Dendritic cell treated with granulocyte-macrophage colony-stimulating factor and Interleukin-4, amounts not matched to agents 40 ng/mL and 50 ng/mL, for 4 days (primary cell): Measurements from ENCODE around the gene SEMA3D.

Source experiments
- H3K27ac Mint-ChIP-seq: one replicate; pipeline ENCODE4 v1.8.0; 2022; ENCODE audit warnings: mild to moderate bottlenecking, mixed read lengths
- H3K27me3 Mint-ChIP-seq: one replicate; pipeline ENCODE4 v1.8.0; 2022; ENCODE audit warnings: mild to moderate bottlenecking, mixed read lengths
- H3K36me3 Mint-ChIP-seq: one replicate; pipeline ENCODE4 v1.8.0; 2022; ENCODE audit warnings: low read depth, mixed read lengths
- H3K4me1 Mint-ChIP-seq: one replicate; pipeline ENCODE4 v1.8.0; 2022; ENCODE audit warnings: low read depth, mixed read lengths
- H3K4me3 Mint-ChIP-seq: one replicate; pipeline ENCODE4 v1.8.0; 2022; ENCODE audit warnings: mild to moderate bottlenecking, moderate library complexity, mixed read lengths
- H3K9me3 Mint-ChIP-seq: one replicate; pipeline ENCODE4 v1.8.0; 2022; ENCODE audit warnings: mixed read lengths
- intact Hi-C: fragments of 100-400 bp; cut with micrococcal nuclease; formaldehyde crosslinking; loops from one replicate; pipeline ENCODE4 v1.15.0; 2022

Gene SEMA3D

DNA sequence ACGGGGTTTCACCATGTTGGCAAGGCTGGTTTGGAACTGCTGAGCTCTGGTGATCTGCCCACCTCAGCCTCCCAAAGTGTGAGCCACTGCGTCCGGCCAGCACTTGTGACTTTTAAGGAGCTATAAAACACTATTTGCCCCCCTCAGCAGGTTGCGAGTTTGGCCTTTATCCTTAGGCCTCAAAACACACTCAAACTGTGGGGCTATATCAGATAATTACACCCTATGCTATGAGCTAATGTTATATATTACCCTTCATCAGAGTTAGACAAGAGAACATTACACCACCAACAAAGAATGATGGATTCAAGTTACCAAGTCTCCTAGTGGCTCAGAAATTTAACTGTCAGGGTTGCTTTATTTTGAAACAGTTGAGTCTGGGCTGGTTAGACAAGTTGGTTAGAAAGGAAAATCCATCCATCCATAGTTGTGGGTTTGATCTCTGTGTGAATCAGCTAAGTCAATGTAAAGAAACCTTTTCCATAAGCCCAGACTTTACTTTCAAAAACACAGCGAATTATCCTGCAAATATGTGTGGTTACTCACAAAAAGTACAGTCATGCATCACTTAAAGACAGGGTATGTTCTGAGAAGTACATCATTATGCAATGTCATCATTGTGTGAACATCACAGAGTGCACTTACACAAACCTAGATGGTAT is 115.8 kb downstream of the SEMA3D start:
- H3K4me1 Mint-ChIP-seq, result no peaks in the 10 kb centered on the region
- H3K27ac Mint-ChIP-seq, result no peak overlapping the region
- H3K36me3 Mint-ChIP-seq, result no peaks in the 10 kb centered on the region
- H3K9me3 Mint-ChIP-seq, result no peaks in the 10 kb centered on the region
- peaks cover 2% of the 10 kb centered on the region for H3K27me3 Mint-ChIP-seq
- no peak overlapping the region for H3K4me3 Mint-ChIP-seq
- intact Hi-C loops, result no loop called here

DNA sequence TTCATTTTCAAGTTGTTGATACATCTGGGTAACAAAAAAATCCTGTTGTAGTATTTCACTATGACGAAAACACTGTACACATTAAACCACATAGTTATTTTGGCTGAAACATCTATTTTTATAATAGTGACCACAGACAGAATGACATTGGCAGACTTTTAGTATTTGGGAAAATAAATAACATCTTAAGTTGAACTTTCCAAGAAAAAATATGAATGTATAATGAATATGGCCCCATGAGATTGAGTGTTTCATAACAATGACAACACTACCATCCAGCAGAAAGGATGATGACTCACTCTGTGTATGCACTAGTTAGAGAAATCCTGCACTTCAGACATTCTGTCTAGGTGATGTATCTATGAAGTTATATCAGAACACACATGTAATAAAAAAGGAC is 118.1 kb downstream of the SEMA3D start:
- Mint-ChIP-seq H3K27me3 (peaks cover 2% of the 10 kb centered on the region), H3K27ac (no peak overlapping the region), H3K9me3 (no peaks in the 10 kb centered on the region), H3K4me1 (no peaks in the 10 kb centered on the region), H3K4me3 (no peak overlapping the region), H3K36me3 (no peaks in the 10 kb centered on the region)
- intact Hi-C loops, result no loop called here

DNA sequence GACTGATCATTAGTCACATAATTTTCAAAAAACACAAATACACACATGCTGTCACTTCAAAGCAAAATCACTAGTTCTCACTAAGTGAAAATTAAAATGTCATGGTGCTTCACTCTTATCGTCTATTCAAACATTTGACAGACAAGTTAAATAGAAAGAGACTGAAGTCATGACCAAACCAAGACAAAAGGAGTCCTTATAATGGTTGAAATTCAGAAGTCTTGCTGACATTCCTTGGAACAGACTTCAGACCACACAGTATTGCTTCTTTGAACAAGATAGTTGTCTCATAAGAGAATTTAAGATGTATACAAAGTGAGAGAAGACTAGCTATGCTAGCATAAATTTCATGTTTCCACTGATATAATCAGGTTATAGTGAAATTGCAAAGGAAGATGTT is 119.5 kb downstream of the SEMA3D start:
- H3K4me3 Mint-ChIP-seq, result no peak overlapping the region
- intact Hi-C loops, result no loop called here
- H3K9me3 Mint-ChIP-seq, result no peaks in the 10 kb centered on the region
- H3K36me3 Mint-ChIP-seq, result no peaks in the 10 kb centered on the region
- H3K27me3 Mint-ChIP-seq, result peaks cover 2% of the 10 kb centered on the region
- no peak overlapping the region for H3K27ac Mint-ChIP-seq
- no peaks in the 10 kb centered on the region for H3K4me1 Mint-ChIP-seq

DNA sequence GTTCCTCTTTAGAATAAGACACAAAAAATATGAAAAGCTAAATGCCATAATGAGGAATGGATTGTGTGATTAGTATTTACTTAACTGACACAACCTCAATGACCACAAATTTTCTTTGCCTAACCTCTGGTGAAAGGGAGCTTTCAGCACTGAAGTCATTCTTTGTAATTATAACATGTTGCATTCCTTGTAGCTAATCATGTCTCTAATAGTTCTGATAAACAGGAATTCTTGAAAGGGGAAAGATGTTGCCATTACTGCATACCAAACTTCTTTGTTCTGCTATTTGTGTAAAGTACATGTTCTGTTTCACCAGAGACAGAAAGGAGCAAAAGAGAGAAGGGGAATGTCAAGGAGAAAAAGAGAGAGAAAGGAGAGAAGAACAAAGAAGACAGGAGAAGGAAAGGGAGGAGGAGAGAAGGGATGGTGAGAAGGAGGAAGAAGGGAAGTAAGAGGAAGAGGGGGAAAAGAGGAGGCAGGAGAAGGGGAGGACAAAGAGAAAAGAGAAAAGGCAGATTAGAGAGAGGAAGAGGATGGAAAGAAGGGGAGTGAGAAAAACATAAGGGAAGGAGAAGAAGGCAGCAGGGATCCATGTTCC is 120.9 kb downstream of the SEMA3D start:
- Mint-ChIP-seq H3K4me3 (no peak overlapping the region), H3K36me3 (no peaks in the 10 kb centered on the region), H3K27me3 (peaks cover 2% of the 10 kb centered on the region), H3K4me1 (no peaks in the 10 kb centered on the region), H3K27ac (no peak overlapping the region), H3K9me3 (no peaks in the 10 kb centered on the region)
- intact Hi-C loops, result no loop called here

DNA sequence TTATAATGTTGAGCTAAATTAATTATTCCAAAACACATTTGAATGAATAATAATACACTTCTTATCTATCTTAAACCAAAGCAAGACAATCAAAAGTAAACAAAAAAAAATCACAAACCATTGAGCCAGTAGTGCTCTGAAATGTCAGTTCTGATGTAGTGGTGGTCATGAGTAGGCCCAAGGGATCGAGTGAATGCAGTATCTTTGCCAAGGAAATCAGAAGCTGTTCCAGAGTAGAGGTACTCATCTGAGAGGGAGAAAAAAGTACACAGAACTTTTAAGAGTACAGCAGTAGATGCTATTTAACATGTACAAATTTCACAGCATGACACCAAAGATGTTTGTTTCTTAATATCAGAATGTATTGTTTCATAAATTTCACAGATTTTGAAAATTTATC is 121.5 kb downstream of the SEMA3D start:
- Mint-ChIP-seq H3K27ac (no peak overlapping the region), H3K27me3 (peaks cover 2% of the 10 kb centered on the region), H3K9me3 (no peaks in the 10 kb centered on the region)

DNA sequence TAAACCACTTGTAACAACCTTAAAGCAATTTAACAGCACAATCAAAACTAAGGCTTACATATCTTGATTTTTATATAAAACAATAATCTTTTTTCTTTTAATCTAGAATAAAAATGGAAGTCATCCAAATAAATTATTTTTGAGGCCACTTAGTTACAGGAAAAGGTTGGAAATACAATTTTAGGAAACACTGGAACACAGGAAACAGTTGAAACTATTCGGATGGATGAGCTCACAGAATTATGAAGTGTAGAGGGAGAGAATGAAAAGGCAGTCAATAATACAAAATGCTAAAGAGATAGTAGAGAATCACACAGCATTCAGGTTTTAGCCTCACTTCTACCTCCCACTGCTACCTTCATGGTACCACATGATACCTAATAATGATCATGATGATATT is 124.2 kb downstream of the SEMA3D start:
- peaks cover 2% of the 10 kb centered on the region for H3K27me3 Mint-ChIP-seq
- H3K9me3 Mint-ChIP-seq, result no peaks in the 10 kb centered on the region
- H3K27ac Mint-ChIP-seq, result no peak overlapping the region
- no peaks in the 10 kb centered on the region for H3K36me3 Mint-ChIP-seq
- intact Hi-C loops, result no loop called here
- no peaks in the 10 kb centered on the region for H3K4me1 Mint-ChIP-seq
- H3K4me3 Mint-ChIP-seq, result no peak overlapping the region

More for the DNA sequence above, 121.5 kb downstream of the SEMA3D start:
- intact Hi-C loops, result no loop called here
- Mint-ChIP-seq H3K4me1 (no peaks in the 10 kb centered on the region), H3K36me3 (no peaks in the 10 kb centered on the region), H3K4me3 (no peak overlapping the region)

DNA sequence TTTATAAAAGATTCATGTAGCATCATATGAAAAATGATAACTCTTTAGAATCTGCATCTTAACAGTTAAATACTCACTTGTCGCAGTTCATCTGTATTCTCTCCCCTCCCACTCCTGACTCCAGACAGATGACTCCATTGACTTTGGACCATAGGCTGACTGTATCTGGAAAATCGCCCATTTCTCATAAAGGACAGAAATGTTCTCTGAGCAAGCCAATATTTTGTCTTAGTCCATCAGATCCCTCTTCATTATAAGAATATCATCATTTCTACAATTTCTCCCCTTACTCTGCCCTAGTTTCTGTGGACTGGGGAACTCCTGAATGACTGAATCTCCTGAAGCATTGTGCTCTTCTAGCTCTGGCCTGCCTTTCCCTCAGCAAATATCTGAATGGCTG is 125.4 kb downstream of the SEMA3D start:
- H3K27ac Mint-ChIP-seq, result no peak overlapping the region
- H3K27me3 Mint-ChIP-seq, result no peaks in the 10 kb centered on the region
- H3K4me3 Mint-ChIP-seq, result no peak overlapping the region
- intact Hi-C loops, result no loop called here
- H3K36me3 Mint-ChIP-seq, result no peaks in the 10 kb centered on the region
- no peaks in the 10 kb centered on the region for H3K9me3 Mint-ChIP-seq
- H3K4me1 Mint-ChIP-seq, result no peaks in the 10 kb centered on the region

DNA sequence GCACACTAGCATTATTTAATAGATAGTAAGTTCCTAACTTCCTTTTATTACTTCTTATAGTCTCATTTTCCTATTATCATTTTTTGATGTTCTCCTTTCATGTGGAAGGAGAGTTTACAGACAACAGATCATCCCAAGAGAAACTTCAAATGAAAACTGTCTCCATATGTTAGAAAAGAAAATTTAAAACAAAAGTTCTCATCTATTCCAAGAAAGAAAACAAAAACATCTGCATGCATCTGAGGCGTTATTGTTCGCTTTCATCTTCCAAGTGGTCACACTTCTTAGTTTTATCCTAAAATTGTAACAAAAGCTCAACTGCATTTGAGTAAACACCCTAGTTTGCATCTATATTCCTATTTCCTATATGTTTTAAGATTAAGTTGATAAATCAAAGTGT is 126.2 kb downstream of the SEMA3D start:
- intact Hi-C loops, result no loop called here
- Mint-ChIP-seq H3K4me3 (no peak overlapping the region), H3K27me3 (no peaks in the 10 kb centered on the region), H3K36me3 (no peaks in the 10 kb centered on the region), H3K4me1 (no peaks in the 10 kb centered on the region), H3K9me3 (no peaks in the 10 kb centered on the region), H3K27ac (no peak overlapping the region)

DNA sequence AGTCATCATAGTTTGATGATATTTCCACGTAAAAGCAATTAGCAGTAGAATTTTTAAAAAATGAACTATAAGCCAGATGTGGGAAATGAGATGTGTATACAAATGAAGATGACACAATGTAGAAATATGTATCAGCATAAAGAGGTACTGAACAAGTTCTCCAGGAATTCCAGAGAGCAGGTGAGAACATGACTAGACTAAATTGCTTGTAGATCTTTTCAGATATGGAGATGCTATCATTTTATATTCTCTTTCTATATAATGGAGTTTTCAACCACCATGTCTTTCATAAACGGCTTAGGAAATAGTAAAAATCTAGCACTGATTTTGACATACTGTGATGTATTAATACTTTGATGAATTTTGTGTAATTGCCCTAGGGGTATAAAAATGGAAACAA is 130.9 kb downstream of the SEMA3D start:
- peaks cover 7% of the 10 kb centered on the region for H3K9me3 Mint-ChIP-seq
- no peak overlapping the region for H3K4me3 Mint-ChIP-seq
- H3K4me1 Mint-ChIP-seq, result no peaks in the 10 kb centered on the region
- H3K27me3 Mint-ChIP-seq, result no peaks in the 10 kb centered on the region
- no peaks in the 10 kb centered on the region for H3K36me3 Mint-ChIP-seq
- intact Hi-C loops, result no loop called here
- no peak overlapping the region for H3K27ac Mint-ChIP-seq

DNA sequence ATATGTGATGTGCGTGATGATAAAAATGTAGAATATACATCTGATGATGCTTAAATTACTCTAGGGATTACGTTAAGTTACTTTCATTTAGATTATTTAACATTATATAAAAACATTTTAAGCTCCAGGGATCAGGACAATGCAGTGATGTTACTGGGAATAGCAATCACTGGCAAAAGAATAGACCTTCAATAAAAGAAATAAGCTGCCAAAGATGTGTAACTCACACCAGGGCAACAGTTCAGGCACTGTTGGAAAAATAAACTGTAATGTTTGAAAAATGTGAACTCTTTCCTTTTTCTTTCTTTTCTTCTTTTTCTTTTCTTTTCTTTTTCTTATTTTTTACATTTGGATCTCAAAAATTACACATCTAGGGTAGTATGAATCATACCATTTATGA is 131.7 kb downstream of the SEMA3D start:
- intact Hi-C loops, result no loop called here
- Mint-ChIP-seq H3K4me1 (no peaks in the 10 kb centered on the region), H3K36me3 (no peaks in the 10 kb centered on the region), H3K4me3 (no peak overlapping the region), H3K27ac (no peak overlapping the region), H3K9me3 (peaks cover 7% of the 10 kb centered on the region), H3K27me3 (no peaks in the 10 kb centered on the region)

DNA sequence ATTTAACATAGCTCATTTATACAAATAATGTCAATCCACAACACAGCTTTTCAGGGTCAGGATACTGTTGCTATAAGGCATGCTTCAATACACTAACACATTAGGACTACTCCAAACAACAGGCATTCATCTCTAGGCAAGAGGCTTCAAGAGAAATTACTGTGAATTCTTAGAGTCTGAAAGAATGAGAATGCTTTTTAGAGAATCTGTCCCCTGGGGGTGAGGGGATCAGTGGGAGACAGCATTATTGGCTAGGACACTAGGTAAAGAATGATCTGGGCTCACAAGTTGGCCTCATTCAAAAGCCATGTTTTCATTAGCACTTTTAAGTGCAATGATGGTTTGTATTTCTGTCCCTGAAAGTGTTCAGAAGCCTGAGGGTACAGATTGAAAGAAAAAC is 132.6 kb downstream of the SEMA3D start:
- no peak overlapping the region for H3K4me3 Mint-ChIP-seq
- no peaks in the 10 kb centered on the region for H3K36me3 Mint-ChIP-seq
- no peaks in the 10 kb centered on the region for H3K4me1 Mint-ChIP-seq
- H3K27ac Mint-ChIP-seq, result no peak overlapping the region
- peaks cover 7% of the 10 kb centered on the region for H3K9me3 Mint-ChIP-seq
- H3K27me3 Mint-ChIP-seq, result no peaks in the 10 kb centered on the region
- intact Hi-C loops, result no loop called here

DNA sequence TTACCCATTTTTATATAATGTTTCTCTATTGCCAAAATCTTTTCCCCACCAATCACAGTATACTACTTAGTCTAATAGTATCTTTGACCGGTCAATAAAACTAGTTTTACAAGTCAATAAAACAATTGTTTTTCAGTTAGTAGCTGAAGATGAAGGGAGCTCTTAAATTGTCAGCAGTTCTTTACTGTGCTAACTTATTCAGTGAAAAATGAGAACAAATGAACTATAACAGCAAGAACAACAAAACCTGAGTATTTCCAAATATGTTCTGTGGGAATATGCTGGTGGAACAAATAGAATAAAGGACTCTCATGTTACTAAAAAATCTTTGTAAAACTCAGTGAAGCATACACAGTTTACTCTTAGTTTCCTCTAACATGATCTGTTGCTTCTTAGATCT is 134.0 kb downstream of the SEMA3D start:
- intact Hi-C loops, result no loop called here
- Mint-ChIP-seq H3K36me3 (no peaks in the 10 kb centered on the region), H3K4me1 (no peaks in the 10 kb centered on the region), H3K9me3 (peaks cover 7% of the 10 kb centered on the region), H3K4me3 (no peak overlapping the region), H3K27ac (no peak overlapping the region), H3K27me3 (no peaks in the 10 kb centered on the region)

DNA sequence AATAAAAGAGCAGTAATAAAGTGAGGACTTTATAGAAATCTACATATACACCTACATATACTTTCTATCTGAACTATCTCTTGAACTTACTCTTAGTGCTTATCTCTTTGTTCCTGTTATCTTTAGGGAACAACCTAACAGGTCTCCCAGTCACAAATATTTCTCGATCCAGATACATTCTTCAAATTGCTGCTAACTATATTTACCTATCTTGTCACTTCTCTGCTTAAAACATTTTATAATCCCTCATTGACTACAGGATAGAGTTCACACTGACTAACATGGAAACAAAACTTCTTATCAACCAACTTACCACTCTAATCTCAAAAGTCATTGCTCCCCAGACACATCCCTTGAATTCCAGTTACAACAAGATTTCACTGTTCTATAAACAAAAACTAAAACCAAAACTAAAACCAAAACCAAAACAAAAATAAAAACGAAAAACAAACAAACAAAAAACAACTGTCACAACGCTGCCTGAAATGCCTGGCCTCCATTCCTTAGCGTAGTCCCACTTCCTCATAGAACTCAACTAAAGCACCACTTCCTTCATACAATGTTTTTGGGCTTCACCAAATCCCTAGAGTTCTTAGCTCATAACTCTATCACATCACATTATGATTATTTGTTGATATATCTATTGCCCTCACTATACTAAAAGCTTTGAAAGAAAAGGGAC is 134.7 kb downstream of the SEMA3D start:
- no peak overlapping the region for H3K4me3 Mint-ChIP-seq
- no peak overlapping the region for H3K27ac Mint-ChIP-seq
- intact Hi-C loops, result no loop called here
- H3K4me1 Mint-ChIP-seq, result no peaks in the 10 kb centered on the region
- H3K36me3 Mint-ChIP-seq, result no peaks in the 10 kb centered on the region
- H3K27me3 Mint-ChIP-seq, result no peaks in the 10 kb centered on the region
- H3K9me3 Mint-ChIP-seq, result peaks cover 7% of the 10 kb centered on the region

DNA sequence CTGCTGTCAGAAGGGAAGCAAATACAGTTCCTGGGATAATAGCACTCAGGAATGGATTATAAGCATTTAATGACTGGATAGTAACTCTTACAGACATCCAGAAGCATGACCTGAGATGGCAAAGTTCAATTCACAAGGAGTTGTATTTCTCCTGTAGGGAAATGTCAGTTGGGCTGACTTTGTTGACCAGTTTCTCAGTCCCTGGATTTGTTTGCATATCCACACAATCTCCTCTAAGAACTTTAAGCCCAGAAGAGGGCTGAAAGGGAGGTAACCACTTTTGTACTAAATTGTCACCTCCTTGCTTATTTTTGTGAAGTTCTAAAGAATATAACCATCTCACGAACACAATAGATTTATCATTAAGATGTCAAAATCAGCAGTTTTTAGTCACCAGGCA is 140.3 kb downstream of the SEMA3D start:
- Mint-ChIP-seq H3K4me3 (no peak overlapping the region), H3K4me1 (no peaks in the 10 kb centered on the region), H3K27me3 (no peaks in the 10 kb centered on the region), H3K36me3 (no peaks in the 10 kb centered on the region), H3K9me3 (no peaks in the 10 kb centered on the region), H3K27ac (no peak overlapping the region)
- intact Hi-C loops, result loop anchor here (10.0 kb wide), 2 partner anchors 428 to 1858 kb away; no protein-coding TSS in a partner anchor
